HFF-Myc (cell line): ENCODE data around the gene LBR.

ENCODE experiments used
- DNase-seq: peaks from one replicate; pipeline ENCODE4 v3.0.0-alpha.2; 2011; ENCODE audit warnings: low read depth; ENCODE audit errors: extremely low read depth
- H3K4me3 ChIP-seq: replicated peaks from 2 replicates; pipeline ENCODE4 v1.5.1; 2011; ENCODE audit warnings: low read depth, mild to moderate bottlenecking, control low read depth, low read length
- CTCF ChIP-seq: IDR thresholded peaks from 2 replicates; pipeline ENCODE4 v1.5.1; 2012; ENCODE audit warnings: mild to moderate bottlenecking, low read depth, low read length, control low read depth; ENCODE audit errors: missing control alignments

LBR gene

GRCh38 chr1:225430301-225430700 lies 2.5 kb upstream of the LBR start:
- no peak for TF ChIP-seq CTCF
- DNase-seq, result no peak
- H3K4me3 ChIP-seq, result no peak overlapping the region

- DNase-seq, result no peak
- H3K4me3 ChIP-seq, result peak overlapping the region; percentile 71
- no peak for TF ChIP-seq CTCF
Observed at GRCh38 chr1:225428881-225429455, 1.1 kb upstream of the LBR start.

- TF ChIP-seq CTCF, result no peak
- peak; percentile 59 for DNase-seq
- H3K4me3 ChIP-seq, result peak overlapping the region; percentile 71
Observed at GRCh38 chr1:225428068-225428880, 436 bp upstream of the LBR start.

- DNase-seq, result no peak
- H3K4me3 ChIP-seq, result peak overlapping the region; percentile 71
- no peak for TF ChIP-seq CTCF
Observed at GRCh38 chr1:225426395-225427234, 1.2 kb downstream of the LBR start.

- no peak for TF ChIP-seq CTCF
- peak overlapping the region; percentile 71 for H3K4me3 ChIP-seq
- no peak for DNase-seq
Observed at GRCh38 chr1:225425201-225425786, 2.5 kb downstream of the LBR start.

GRCh38 chr1:225424562-225425200 lies 3.2 kb downstream of the LBR start:
- peak overlapping the region; percentile 71 for H3K4me3 ChIP-seq
- TF ChIP-seq CTCF, result no peak
- no peak for DNase-seq
